ENCODE data around the gene CEMIP2. TPM values are rescaled to one million over a fixed set of nuclear protein-coding genes. Genes with fewer than 3 reads are reported as not detected.

The CEMIP2 gene
- total RNA-seq, 1 donor from 2014 or later: 9.3 TPM

DNA sequence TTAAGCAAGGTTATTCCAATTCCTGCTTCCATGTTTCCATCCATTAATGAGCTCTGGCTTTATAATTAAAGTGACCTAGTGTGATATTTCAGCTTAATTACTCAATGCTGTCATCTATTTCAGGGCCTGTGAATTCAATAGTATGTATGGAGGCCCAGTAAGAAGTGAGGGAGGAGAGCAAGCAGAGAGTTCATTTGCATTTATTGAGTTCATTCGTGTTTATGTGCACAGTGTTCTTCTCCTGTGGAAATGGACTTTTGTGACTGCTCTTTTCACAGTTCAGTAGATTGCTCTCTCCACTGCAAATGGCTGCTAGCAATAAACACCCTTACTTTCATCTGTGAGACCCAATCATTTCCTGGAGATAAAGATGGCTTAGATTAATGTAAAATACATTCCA, 130.9 kb downstream of the CEMIP2 start:
- no peak for ATAC-seq
- no peak for DNase-seq (ENCODE audit: missing footprints)
- intact Hi-C loops (cut with DNase I): no loop called here

DNA sequence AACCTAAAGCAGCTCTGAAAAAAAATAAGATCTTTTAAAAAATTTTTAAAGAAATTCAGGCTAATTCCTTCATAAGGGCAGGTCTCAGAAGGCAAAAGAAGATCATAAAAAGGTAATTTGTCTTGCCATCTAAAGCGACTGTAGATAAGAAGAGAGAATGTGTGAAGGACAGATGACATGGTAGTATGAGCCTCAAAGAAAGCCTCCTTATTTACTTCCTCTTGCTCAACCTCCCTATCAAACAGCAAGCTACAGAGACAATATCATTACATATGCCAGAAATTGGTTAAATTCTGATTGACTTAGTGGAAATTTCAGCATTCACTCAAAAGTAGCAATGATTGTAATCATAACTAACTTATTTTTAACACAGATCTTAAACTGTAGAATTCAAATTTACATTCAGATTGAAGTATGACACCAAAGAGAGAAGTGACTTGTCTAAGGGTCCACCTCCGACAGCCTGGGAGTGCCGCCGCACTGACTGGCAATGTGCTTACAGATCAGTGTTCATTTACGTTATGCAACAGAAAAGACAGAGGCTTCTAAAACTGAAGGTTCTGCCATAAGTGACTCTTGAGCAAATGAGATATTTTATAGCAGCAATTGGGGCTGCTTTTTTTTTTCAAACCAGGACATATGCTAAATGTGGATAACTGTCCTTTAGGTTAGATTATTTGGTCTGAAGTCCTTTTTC, 132.0 kb downstream of the CEMIP2 start:
- no peak for ATAC-seq
- DNase-seq (ENCODE audit: missing footprints): peak; percentile 62
- intact Hi-C loops (cut with DNase I): no loop called here

DNA sequence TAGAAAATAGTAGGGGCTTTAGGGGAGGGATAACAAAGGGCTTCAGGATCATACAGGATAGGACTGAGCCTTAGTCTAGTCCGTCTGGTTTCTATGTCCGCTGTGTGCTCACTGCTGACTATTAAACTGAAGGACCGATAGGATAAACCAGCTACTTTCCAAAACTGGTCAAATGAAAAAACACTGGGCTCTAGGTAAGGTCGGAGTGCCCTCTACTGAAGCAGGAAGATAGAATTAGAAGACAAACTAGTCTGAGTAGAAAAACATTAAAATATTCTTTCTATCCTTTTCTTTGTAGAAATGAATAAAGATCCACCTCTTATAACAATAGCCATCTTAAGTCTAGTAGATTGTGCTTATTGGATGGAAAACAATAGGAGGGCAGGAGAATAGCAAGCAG, 133.6 kb downstream of the CEMIP2 start:
- ATAC-seq (no peak), DNase-seq (ENCODE audit: missing footprints) (no peak)
- intact Hi-C loops (cut with DNase I): loop anchor here (5.0 kb wide), 1 partner anchor 38 kb away; no protein-coding TSS in a partner anchor

Other genes with a start within 250 kb of the CEMIP2 start
- gene ABHD17B, start 142.7 kb upstream of the CEMIP2 start, total RNA-seq: 10.5 TPM
- 9.4 TPM for gene C9orf85, start 143.1 kb upstream of the CEMIP2 start, total RNA-seq

Data from Right ventricle myocardium inferior (tissue), 1 donor.